IPS-18a (cell line): ENCODE measurements around the gene EFNA3.
A peak's percentile ranks its signal among the peaks of the same experiment; 100 is the strongest.

Experiments used
- H3K27ac ChIP-seq: one replicate; pipeline ENCODE4 v1.5.1; 2013; ENCODE audit warnings: low read length
- H3K27me3 ChIP-seq: one replicate; pipeline ENCODE4 v1.6.1; 2013; ENCODE audit warnings: mild to moderate bottlenecking, low read length; ENCODE audit not compliant: control insufficient read depth, insufficient read depth
- H3K36me3 ChIP-seq: one replicate; pipeline ENCODE4 v1.6.1; 2013; ENCODE audit warnings: low read depth, low read length; ENCODE audit not compliant: control insufficient read depth
- H3K4me1 ChIP-seq: one replicate; pipeline ENCODE4 v1.6.1; 2013; ENCODE audit warnings: low read depth, low read length; ENCODE audit not compliant: control insufficient read depth
- H3K4me3 ChIP-seq: one replicate; pipeline ENCODE4 v1.5.1; 2013; ENCODE audit warnings: low read length
- H3K9ac ChIP-seq: one replicate; pipeline ENCODE4 v1.6.1; 2013; ENCODE audit warnings: mild to moderate bottlenecking, low read length, moderate library complexity
- H3K9me3 ChIP-seq: one replicate; pipeline ENCODE4 v1.6.1; 2013; ENCODE audit warnings: low read depth, low read length; ENCODE audit not compliant: control insufficient read depth

The EFNA3 gene, protein sequence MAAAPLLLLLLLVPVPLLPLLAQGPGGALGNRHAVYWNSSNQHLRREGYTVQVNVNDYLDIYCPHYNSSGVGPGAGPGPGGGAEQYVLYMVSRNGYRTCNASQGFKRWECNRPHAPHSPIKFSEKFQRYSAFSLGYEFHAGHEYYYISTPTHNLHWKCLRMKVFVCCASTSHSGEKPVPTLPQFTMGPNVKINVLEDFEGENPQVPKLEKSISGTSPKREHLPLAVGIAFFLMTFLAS

GRCh38 chr1:155078469-155079209 is at the start of gene EFNA3:
TSS of gene EFNA3 (plus strand) at chr1:155078837. CDS start at chr1:155078942, 105 bp downstream.
- Histone ChIP-seq H3K4me1 (peaks cover 5% of the 10 kb centered on the region), H3K27me3 (peaks cover 64% of the 10 kb centered on the region)

DNA sequence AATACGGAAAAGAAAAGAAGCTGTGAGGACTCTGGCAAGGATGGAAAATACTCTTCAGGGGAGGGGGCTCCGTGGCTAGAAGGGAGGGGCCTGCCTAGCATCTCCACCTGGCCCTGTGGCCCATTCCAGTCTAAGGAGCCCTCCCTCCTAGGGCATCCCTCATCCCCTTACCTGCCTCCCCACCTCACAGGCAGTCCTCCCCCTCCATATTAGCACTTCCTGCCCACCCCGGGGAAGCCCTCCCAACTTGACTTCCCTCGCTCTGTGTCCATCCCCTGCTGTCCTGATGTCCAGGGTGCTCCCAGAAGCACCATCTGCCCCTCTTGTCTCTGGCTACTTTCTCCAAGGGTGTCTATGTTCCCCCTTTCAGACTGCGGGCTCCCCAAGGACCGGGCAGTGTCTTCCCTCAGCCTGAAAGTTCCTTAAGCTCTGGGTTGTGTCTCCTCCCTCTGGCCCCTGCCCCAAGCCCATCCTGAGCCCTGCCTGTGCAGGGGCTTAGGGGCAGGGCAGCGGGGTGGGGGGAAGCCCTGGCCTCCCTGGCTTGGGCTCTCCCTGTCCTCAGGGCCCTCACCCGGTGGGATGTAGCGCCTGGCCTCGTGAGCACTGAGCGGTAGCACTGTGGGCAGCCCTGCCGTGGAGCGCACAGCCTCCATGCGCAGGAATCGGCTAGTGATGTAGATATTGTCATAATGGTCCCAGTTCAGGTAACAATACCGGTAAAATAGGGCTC is 49.0 kb upstream of the EFNA3 start:
- H3K9me3 ChIP-seq = no peaks in the 10 kb centered on the region
- H3K9ac ChIP-seq = no peak overlapping the region
- no peaks in the 10 kb centered on the region for H3K4me1 ChIP-seq
- no peak overlapping the region for H3K4me3 ChIP-seq
- no peaks in the 10 kb centered on the region for H3K36me3 ChIP-seq
- H3K27me3 ChIP-seq = no peaks in the 10 kb centered on the region
- H3K27ac ChIP-seq = no peak overlapping the region

More at GRCh38 chr1:155078469-155079209, at the start of gene EFNA3:
- Histone ChIP-seq H3K9ac (no peak within 1 kb of the TSS), H3K36me3 (no peaks in the 10 kb centered on the region), H3K9me3 (no peaks in the 10 kb centered on the region), H3K4me3 (peak within 1 kb of the TSS; percentile 54), H3K27ac (no peak within 1 kb of the TSS)

- H3K4me3 ChIP-seq = no peak overlapping the region
- H3K36me3 ChIP-seq = no peaks in the 10 kb centered on the region
- no peaks in the 10 kb centered on the region for H3K4me1 ChIP-seq
Measured at GRCh38 chr1:155030243-155030795, 48.3 kb upstream of the EFNA3 start.

GRCh38 chr1:155030899-155031298 is 47.7 kb upstream of the EFNA3 start:
- Histone ChIP-seq H3K9ac (no peak overlapping the region), H3K4me3 (no peak overlapping the region), H3K9me3 (no peaks in the 10 kb centered on the region), H3K27me3 (no peaks in the 10 kb centered on the region), H3K36me3 (no peaks in the 10 kb centered on the region), H3K27ac (no peak overlapping the region), H3K4me1 (no peaks in the 10 kb centered on the region)

More at GRCh38 chr1:155030243-155030795, 48.3 kb upstream of the EFNA3 start:
- Histone ChIP-seq H3K27ac (no peak overlapping the region), H3K9ac (no peak overlapping the region), H3K27me3 (no peaks in the 10 kb centered on the region), H3K9me3 (no peaks in the 10 kb centered on the region)

DNA sequence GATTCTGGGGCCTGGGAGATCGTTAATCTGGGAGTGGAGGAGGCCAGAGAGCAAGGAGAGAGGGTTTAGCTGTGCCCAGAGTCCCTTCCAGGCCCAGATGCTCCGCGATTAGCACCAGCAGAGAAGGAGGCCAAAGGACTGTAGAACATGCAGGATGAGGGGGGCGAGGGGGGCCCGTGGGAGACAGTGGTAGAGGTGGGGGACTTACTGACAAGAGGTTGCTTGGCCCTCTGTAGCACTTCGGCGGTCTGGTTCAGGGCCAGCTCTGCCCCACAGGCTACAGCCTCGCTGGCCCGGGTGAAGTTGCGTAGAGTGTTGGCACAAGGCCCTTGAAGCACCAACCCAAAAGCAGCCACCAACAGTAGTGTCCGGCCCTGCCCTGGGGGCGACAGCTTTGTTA is 45.8 kb upstream of the EFNA3 start:
- no peak overlapping the region for H3K9ac ChIP-seq
- no peak overlapping the region for H3K4me3 ChIP-seq
- no peaks in the 10 kb centered on the region for H3K9me3 ChIP-seq
- no peaks in the 10 kb centered on the region for H3K4me1 ChIP-seq
- no peaks in the 10 kb centered on the region for H3K27me3 ChIP-seq
- no peaks in the 10 kb centered on the region for H3K36me3 ChIP-seq
- H3K27ac ChIP-seq = no peak overlapping the region

DNA sequence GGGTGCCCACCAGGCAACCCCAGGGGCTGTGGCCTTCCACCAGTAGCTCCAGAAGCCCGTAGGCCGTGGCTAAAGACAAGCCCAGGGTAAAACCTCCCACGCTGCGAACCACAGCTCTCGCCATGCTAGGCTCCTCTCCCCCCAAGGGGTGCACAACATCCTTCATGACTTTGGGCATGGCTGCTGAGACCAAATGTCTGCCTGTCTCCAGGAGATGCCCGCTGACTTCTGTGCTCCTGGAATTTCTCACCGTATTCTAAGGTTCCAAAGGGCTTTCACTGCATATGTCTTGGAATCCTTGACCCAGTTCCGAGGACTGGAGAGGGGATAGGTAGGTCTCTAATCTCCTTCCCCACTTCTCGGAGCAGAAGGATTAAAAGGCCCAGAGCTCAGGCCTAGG is 45.1 kb upstream of the EFNA3 start, which contains the start of the genes DCST1 and DCST2:
Gene DCST1 (plus strand): TSS at position 301 of the 400 bp plus-strand sequence. CDS start 213 bp downstream, outside the sequence.
Gene DCST2 (minus strand): TSS at position 258 of the 400 bp plus-strand sequence. CDS start 80 bp downstream, at position 178.
- H3K4me3 ChIP-seq = no peak within 1 kb of the TSS
- no peaks in the 10 kb centered on the region for H3K9me3 ChIP-seq
- no peaks in the 10 kb centered on the region for H3K27me3 ChIP-seq
- H3K27ac ChIP-seq = no peak within 1 kb of the TSS
- H3K4me1 ChIP-seq = no peaks in the 10 kb centered on the region
- H3K9ac ChIP-seq = no peak within 1 kb of the TSS
- no peaks in the 10 kb centered on the region for H3K36me3 ChIP-seq

DNA sequence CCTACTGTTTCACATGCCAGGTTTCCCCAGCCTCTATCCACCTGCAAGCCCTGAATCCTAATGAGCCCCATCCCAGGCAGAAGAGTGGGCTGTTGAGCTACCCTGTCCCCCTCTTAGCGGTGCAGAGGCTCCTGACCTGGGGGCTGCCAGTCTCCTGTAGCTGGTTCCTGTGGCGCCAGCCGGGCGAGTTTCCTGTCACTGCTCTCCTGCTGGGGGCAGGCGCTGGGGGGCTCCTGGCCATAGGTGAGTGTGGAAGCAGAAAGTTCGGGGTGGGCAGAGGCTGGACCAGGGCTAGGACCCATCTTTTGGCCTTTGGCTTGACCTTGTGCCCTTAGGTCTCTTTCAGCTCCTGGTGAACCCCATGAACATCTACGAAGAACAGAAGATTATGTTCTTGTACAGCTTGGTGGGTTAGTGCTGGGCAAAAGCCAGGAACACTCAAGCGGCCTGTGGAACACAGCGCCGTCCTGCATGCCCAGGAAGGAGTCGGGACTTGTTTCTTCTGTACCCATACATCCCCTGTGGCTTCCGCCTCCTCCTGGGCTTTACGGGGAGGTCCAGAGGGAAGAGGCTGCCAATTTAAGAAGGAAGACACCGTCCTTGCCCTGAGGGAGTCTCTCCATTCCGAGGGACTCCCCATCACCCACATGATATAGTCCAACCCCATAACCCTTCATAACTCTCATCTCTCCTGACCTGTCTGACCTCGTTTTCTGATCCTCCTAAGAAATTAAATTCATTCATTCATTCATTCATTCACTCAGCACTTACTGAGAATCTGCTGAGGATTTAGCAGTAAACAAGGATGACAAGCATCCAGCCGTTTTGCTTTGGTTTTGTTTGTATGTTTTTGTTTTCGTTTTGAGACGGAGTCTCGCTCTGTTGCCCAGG is 44.1 kb upstream of the EFNA3 start:
- Histone ChIP-seq H3K9ac (no peak overlapping the region), H3K4me1 (no peaks in the 10 kb centered on the region), H3K27me3 (no peaks in the 10 kb centered on the region), H3K27ac (no peak overlapping the region), H3K4me3 (no peak overlapping the region), H3K9me3 (no peaks in the 10 kb centered on the region), H3K36me3 (no peaks in the 10 kb centered on the region)

GRCh38 chr1:155035936-155036335 is 42.7 kb upstream of the EFNA3 start:
- no peak overlapping the region for H3K9ac ChIP-seq

DNA sequence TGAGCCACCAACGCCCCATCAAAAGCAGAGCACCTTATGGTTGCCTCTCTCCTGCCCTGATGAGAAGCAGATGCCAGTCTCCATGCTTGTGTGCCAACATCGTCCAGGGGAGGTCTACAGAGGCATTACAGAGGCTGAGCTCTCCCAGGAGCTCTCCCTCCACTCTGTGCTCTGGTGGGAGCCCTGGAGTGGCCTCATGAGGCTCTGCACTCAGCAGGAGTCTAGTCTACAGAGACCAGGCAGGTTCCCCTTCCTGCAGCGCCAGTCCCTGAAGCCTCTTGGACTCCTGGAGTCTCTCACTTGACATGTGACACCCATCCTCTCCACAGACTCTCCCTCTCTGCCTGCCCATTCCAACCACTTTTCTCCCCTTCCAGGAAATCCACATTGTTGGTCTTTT is 41.6 kb upstream of the EFNA3 start:
- no peaks in the 10 kb centered on the region for H3K4me1 ChIP-seq
- no peak overlapping the region for H3K4me3 ChIP-seq
- no peaks in the 10 kb centered on the region for H3K36me3 ChIP-seq
- no peak overlapping the region for H3K27ac ChIP-seq
- H3K9ac ChIP-seq = no peak overlapping the region
- H3K9me3 ChIP-seq = no peaks in the 10 kb centered on the region
- H3K27me3 ChIP-seq = no peaks in the 10 kb centered on the region

More at GRCh38 chr1:155035936-155036335, 42.7 kb upstream of the EFNA3 start:
- no peaks in the 10 kb centered on the region for H3K27me3 ChIP-seq
- H3K36me3 ChIP-seq = no peaks in the 10 kb centered on the region
- H3K4me1 ChIP-seq = no peaks in the 10 kb centered on the region
- no peak overlapping the region for H3K27ac ChIP-seq
- no peaks in the 10 kb centered on the region for H3K9me3 ChIP-seq
- no peak overlapping the region for H3K4me3 ChIP-seq

GRCh38 chr1:155037851-155038441 is 40.7 kb upstream of the EFNA3 start:
- H3K36me3 ChIP-seq = no peaks in the 10 kb centered on the region
- no peak overlapping the region for H3K9ac ChIP-seq
- no peaks in the 10 kb centered on the region for H3K9me3 ChIP-seq
- H3K27me3 ChIP-seq = no peaks in the 10 kb centered on the region
- no peaks in the 10 kb centered on the region for H3K4me1 ChIP-seq
- no peak overlapping the region for H3K4me3 ChIP-seq
- H3K27ac ChIP-seq = no peak overlapping the region
